Astrocyte (in vitro differentiated cells and primary cell): ENCODE results near the gene AMIGO3.

Experiments used
- CTCF ChIP-seq: IDR thresholded peaks from 2 replicates; pipeline ENCODE4 v1.5.1; 2011; ENCODE audit warnings: low read depth, mild to moderate bottlenecking, inconsistent platforms, low read length, moderate library complexity; ENCODE audit not compliant: insufficient read depth
- EZH2 ChIP-seq: IDR thresholded peaks from 2 replicates; pipeline ENCODE4 v1.6.1; 2012; ENCODE audit warnings: mild to moderate bottlenecking, low read length, inconsistent platforms; ENCODE audit not compliant: insufficient read depth

GRCh38 chr3:49732597-49732996 lies 13.1 kb upstream of the AMIGO3 start:
- TF ChIP-seq CTCF (no peak), EZH2 (no peak)
